Measurements from ENCODE around the gene REXO5.

- TF ChIP-seq ARNTL (CRISPR knock-in tag; IDR thresholded peaks at IDR 0.05; ENCODE audit: borderline replicate concordance, low read depth) = no peak
- TF ChIP-seq BACH2 (CRISPR knock-in tag; IDR thresholded peaks at IDR 0.05; ENCODE audit: borderline replicate concordance) = no peak
- no peak for TF ChIP-seq GLIS3 (CRISPR knock-in tag; IDR thresholded peaks at IDR 0.05)
- no peak for TF ChIP-seq ZFP3 (CRISPR knock-in tag; IDR thresholded peaks at IDR 0.05)
- TF ChIP-seq SNAI2 (CRISPR knock-in tag; IDR thresholded peaks at IDR 0.05) = no peak
- no peak for TF ChIP-seq TOX (CRISPR knock-in tag; IDR thresholded peaks at IDR 0.05; ENCODE audit: borderline replicate concordance)
- no peak for TF ChIP-seq POU6F1 (CRISPR knock-in tag; IDR thresholded peaks at IDR 0.05; ENCODE audit: borderline replicate concordance, low read depth)
Observed at GRCh38 chr16:20899071-20899470, 92.7 kb downstream of the REXO5 start.

All from SK-N-SH treated with all-trans-retinoic acid at 6 μM for 48 hours (cell line).